ENCODE results near the gene KCTD7. TPM values are rescaled to one million over a fixed set of nuclear protein-coding genes. Genes with fewer than 3 reads are reported as not detected.
"Not testable (repeated sequence)": the region's sequence is repeated elsewhere in the genome, so short reads cannot be mapped to it uniquely, and the experiment has no call there.

KCTD7 gene
- total RNA-seq, 1 experiment from 2014 or later: 5.5 TPM

- H3K9me2 ChIP-seq (replicated peaks; ENCODE audit: low read length): no peaks in the 10 kb centered on the region
Measured at GRCh38 chr7:66668677-66669076, 40.0 kb downstream of the KCTD7 start.

GRCh38 chr7:66669088-66669487, 40.4 kb downstream of the KCTD7 start:
- Histone ChIP-seq H3K79me2 (ENCODE audit: low read length) (no peaks in the 10 kb centered on the region), H2AFZ (ENCODE audit: low read length) (no peak overlapping the region), H4K20me1 (ENCODE audit: low read length) (no peaks in the 10 kb centered on the region), H3K9ac (ENCODE audit: low read length) (no peak overlapping the region), H3K9me2 (replicated peaks; ENCODE audit: low read length) (no peaks in the 10 kb centered on the region), H3K27me3 (ENCODE audit: low read length) (no peaks in the 10 kb centered on the region), H3K9me3 (ENCODE audit: low read length) (no peaks in the 10 kb centered on the region), H3K36me3 (ENCODE audit: low read depth, low read length) (no peaks in the 10 kb centered on the region), H3K4me1 (ENCODE audit: insufficient read depth, low read length) (peaks cover 3% of the 10 kb centered on the region; the same call in 1 of the 2 replicates), H3K4me3 (ENCODE audit: low read length) (no peak overlapping the region), H3K27ac (ENCODE audit: low read length) (no peak overlapping the region), H3K4me2 (ENCODE audit: low read length) (no peak overlapping the region), H3F3A (ENCODE audit: low read length, unreplicated experiment) (no peaks in the 10 kb centered on the region)
- POLR2A ChIA-PET (ENCODE audit: unreplicated experiment): no interaction called here
- no TSS peak for BruUV-seq (replicated peaks)
- intact Hi-C loops (cut with micrococcal nuclease): no loop called here
- TF ChIP-seq EZH2phosphoT487 (IDR thresholded peaks at IDR 0.05; ENCODE audit: borderline replicate concordance, low read length) (no peak), EZH2 (IDR thresholded peaks at IDR 0.05; ENCODE audit: low read length, unreplicated experiment) (no peak), CTCF (conservative IDR thresholded peaks at IDR 0.05; ENCODE audit: low read depth, low read length) (no peak)
- ATAC-seq (no peak), DNase-seq (no peak)
- CTCF ChIA-PET: no interaction called here

More at GRCh38 chr7:66668677-66669076, 40.0 kb downstream of the KCTD7 start:
- H3K36me3 ChIP-seq (ENCODE audit: low read depth, low read length): no peaks in the 10 kb centered on the region
- intact Hi-C loops (cut with micrococcal nuclease): no loop called here
- H3K4me3 ChIP-seq (ENCODE audit: low read length): no peak overlapping the region
- DNase-seq (no peak), ATAC-seq (no peak)
- H3K4me2 ChIP-seq (ENCODE audit: low read length): no peak overlapping the region
- no peaks in the 10 kb centered on the region for H3K79me2 ChIP-seq (ENCODE audit: low read length)
- ChIA-PET CTCF (no interaction called here), POLR2A (ENCODE audit: unreplicated experiment) (interaction anchor here (0.6 kb wide), 1 partner anchor 9 kb away, joined by 3 read pairs; no protein-coding TSS in a partner anchor)
- H3K4me1 ChIP-seq (ENCODE audit: insufficient read depth, low read length): peaks cover 3% of the 10 kb centered on the region; the same call in 1 of the 2 replicates
- TF ChIP-seq EZH2phosphoT487 (IDR thresholded peaks at IDR 0.05; ENCODE audit: borderline replicate concordance, low read length) (no peak), EZH2 (IDR thresholded peaks at IDR 0.05; ENCODE audit: low read length, unreplicated experiment) (no peak)
- BruUV-seq (replicated peaks): no TSS peak
- H2AFZ ChIP-seq (ENCODE audit: low read length): no peak overlapping the region
- H3K27me3 ChIP-seq (ENCODE audit: low read length): no peaks in the 10 kb centered on the region
- no peaks in the 10 kb centered on the region for H3K9me3 ChIP-seq (ENCODE audit: low read length)
- no peaks in the 10 kb centered on the region for H3F3A ChIP-seq (ENCODE audit: low read length, unreplicated experiment)
- H4K20me1 ChIP-seq (ENCODE audit: low read length): no peaks in the 10 kb centered on the region
- H3K27ac ChIP-seq (ENCODE audit: low read length): no peak overlapping the region
- H3K9ac ChIP-seq (ENCODE audit: low read length): no peak overlapping the region

- H4K20me1 ChIP-seq (ENCODE audit: low read length): no peaks in the 10 kb centered on the region
- POLR2A ChIA-PET (ENCODE audit: unreplicated experiment): no interaction called here
- H3K9me2 ChIP-seq (replicated peaks; ENCODE audit: low read length): no peaks in the 10 kb centered on the region
- DNase-seq (no peak), ATAC-seq (no peak)
- no peaks in the 10 kb centered on the region for H3K27me3 ChIP-seq (ENCODE audit: low read length)
- no peaks in the 10 kb centered on the region for H3K36me3 ChIP-seq (ENCODE audit: low read depth, low read length)
- H3K4me3 ChIP-seq (ENCODE audit: low read length): no peak overlapping the region
- no peak overlapping the region for H2AFZ ChIP-seq (ENCODE audit: low read length)
- no peaks in the 10 kb centered on the region for H3K79me2 ChIP-seq (ENCODE audit: low read length)
- peaks cover 3% of the 10 kb centered on the region; the same call in 1 of the 2 replicates for H3K4me1 ChIP-seq (ENCODE audit: insufficient read depth, low read length)
- H3F3A ChIP-seq (ENCODE audit: low read length, unreplicated experiment): no peaks in the 10 kb centered on the region
- no peaks in the 10 kb centered on the region for H3K9me3 ChIP-seq (ENCODE audit: low read length)
- BruUV-seq (replicated peaks): no TSS peak
- CTCF ChIA-PET: no interaction called here
- no peak overlapping the region for H3K4me2 ChIP-seq (ENCODE audit: low read length)
- no peak overlapping the region for H3K9ac ChIP-seq (ENCODE audit: low read length)
- intact Hi-C loops (cut with micrococcal nuclease): no loop called here
- H3K27ac ChIP-seq (ENCODE audit: low read length): no peak overlapping the region
- no peak for TF ChIP-seq EZH2 (IDR thresholded peaks at IDR 0.05; ENCODE audit: low read length, unreplicated experiment)
Measured at GRCh38 chr7:66669496-66669895, 40.8 kb downstream of the KCTD7 start.

- no peaks in the 10 kb centered on the region for H3K9me2 ChIP-seq (replicated peaks; ENCODE audit: low read length)
- ChIA-PET POLR2A (ENCODE audit: unreplicated experiment) (no interaction called here), CTCF (no interaction called here)
- DNase-seq (no peak), ATAC-seq (no peak)
- no peak overlapping the region for H3K9ac ChIP-seq (ENCODE audit: low read length)
- no peaks in the 10 kb centered on the region for H4K20me1 ChIP-seq (ENCODE audit: low read length)
- intact Hi-C loops (cut with micrococcal nuclease): no loop called here
- no peak for TF ChIP-seq EZH2 (IDR thresholded peaks at IDR 0.05; ENCODE audit: low read length, unreplicated experiment)
- no peak for TF ChIP-seq EZH2phosphoT487 (IDR thresholded peaks at IDR 0.05; ENCODE audit: borderline replicate concordance, low read length)
- TF ChIP-seq CTCF (conservative IDR thresholded peaks at IDR 0.05; ENCODE audit: low read depth, low read length): no peak
- no peaks in the 10 kb centered on the region for H3K9me3 ChIP-seq (ENCODE audit: low read length)
- no peak overlapping the region for H2AFZ ChIP-seq (ENCODE audit: low read length)
- no peaks in the 10 kb centered on the region for H3K36me3 ChIP-seq (ENCODE audit: low read depth, low read length)
- H3K27ac ChIP-seq (ENCODE audit: low read length): no peak overlapping the region
- no TSS peak for BruUV-seq (replicated peaks)
- no peaks in the 10 kb centered on the region for H3F3A ChIP-seq (ENCODE audit: low read length, unreplicated experiment)
- H3K27me3 ChIP-seq (ENCODE audit: low read length): no peaks in the 10 kb centered on the region
- no peak overlapping the region for H3K4me2 ChIP-seq (ENCODE audit: low read length)
- H3K4me3 ChIP-seq (ENCODE audit: low read length): no peak overlapping the region
- peaks cover 3% of the 10 kb centered on the region; the same call in 1 of the 2 replicates for H3K4me1 ChIP-seq (ENCODE audit: insufficient read depth, low read length)
- no peaks in the 10 kb centered on the region for H3K79me2 ChIP-seq (ENCODE audit: low read length)
Measured at GRCh38 chr7:66671034-66671433, 42.4 kb downstream of the KCTD7 start.

- BruUV-seq (replicated peaks); H3K9me3 ChIP-seq (ENCODE audit: low read length); intact Hi-C loops (cut with micrococcal nuclease); DNase-seq; H3K27ac ChIP-seq (ENCODE audit: low read length); H3F3A ChIP-seq (ENCODE audit: low read length, unreplicated experiment); H3K9ac ChIP-seq (ENCODE audit: low read length); H3K36me3 ChIP-seq (ENCODE audit: low read depth, low read length); POLR2A ChIA-PET (ENCODE audit: unreplicated experiment); H3K4me2 ChIP-seq (ENCODE audit: low read length); H4K20me1 ChIP-seq (ENCODE audit: low read length); CTCF ChIA-PET; H3K79me2 ChIP-seq (ENCODE audit: low read length); H2AFZ ChIP-seq (ENCODE audit: low read length); H3K27me3 ChIP-seq (ENCODE audit: low read length); H3K9me2 ChIP-seq (replicated peaks; ENCODE audit: low read length); ATAC-seq; H3K4me3 ChIP-seq (ENCODE audit: low read length); H3K4me1 ChIP-seq (ENCODE audit: insufficient read depth, low read length): not testable (repeated sequence)
Measured at GRCh38 chr7:66671486-66671885, 42.8 kb downstream of the KCTD7 start.
